Central memory CD4-positive, alpha-beta T cell (primary cell): ENCODE results near the gene ZNF823.
"Not testable (repeated sequence)": the region's sequence is repeated elsewhere in the genome, so short reads cannot be mapped to it uniquely, and the experiment has no call there.

Experiments
- DNase-seq: peaks from one replicate; pipeline ENCODE4 v3.0.0; 2022

The ZNF823 gene

DNA sequence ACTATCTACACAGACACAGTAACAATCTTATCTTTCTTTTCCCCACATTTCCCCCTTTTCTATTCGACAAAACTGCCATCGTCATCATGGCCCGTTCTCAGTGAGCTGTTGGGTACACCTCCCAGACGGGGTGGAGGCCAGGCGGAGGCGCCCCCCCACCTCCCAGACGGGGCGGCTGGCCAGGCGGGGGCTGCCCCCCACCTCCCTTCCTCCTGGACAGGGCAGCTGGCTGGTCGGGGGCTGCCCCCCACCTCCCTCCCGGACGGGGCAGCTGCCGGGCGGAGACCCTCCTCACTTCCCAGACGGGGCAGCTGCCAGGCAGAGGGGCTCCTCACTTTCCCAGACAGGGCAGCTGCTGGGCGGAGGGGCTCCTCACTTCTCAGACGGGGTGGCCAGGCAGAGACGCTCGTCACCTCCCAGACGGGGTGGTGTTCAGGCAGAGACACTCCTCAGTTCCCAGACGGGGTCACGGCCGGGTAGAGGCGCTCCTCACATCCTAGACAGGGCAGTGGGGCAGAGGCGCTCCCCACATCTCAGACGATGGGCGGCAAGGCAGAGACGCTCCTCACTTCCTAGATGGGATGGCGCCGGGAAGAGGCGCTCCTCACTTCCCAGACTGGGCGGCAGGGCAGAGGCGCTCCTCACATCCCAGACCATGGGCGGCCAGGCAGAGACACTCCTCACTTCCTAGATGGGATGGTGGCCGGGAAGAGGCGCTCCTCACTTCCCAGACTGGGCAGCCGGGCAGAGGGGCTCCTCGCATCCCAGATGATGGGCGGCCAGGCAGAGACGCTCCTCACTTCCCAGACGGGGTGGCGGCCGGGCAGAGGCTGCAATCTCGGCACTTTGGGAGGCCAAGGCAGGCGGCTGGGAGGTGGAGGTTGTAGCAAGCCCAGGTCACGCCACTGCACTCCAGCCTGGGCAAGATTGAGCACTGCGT, 61.8 kb downstream of the ZNF823 start:
- not testable (repeated sequence) for DNase-seq

DNA sequence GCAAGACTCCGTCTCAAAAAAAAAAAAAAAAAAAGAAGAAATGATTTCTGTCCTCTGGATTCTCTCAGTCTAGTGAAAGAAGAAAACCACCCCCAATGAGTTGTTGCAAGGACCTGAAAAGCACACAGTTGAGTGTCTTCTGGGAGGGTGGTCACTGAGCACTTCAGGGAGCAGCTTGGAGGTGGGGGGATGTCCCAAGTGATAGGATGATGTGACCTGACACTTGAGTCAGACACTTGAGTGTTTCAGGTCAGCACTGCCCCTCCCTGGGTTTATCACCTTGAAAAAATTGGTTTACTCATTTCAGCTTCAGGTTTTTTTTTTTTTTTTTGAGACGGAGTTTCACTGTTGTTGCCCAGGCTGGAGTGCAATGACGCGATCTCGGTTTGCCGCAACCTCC, 63.2 kb downstream of the ZNF823 start:
- DNase-seq, result no peak

DNA sequence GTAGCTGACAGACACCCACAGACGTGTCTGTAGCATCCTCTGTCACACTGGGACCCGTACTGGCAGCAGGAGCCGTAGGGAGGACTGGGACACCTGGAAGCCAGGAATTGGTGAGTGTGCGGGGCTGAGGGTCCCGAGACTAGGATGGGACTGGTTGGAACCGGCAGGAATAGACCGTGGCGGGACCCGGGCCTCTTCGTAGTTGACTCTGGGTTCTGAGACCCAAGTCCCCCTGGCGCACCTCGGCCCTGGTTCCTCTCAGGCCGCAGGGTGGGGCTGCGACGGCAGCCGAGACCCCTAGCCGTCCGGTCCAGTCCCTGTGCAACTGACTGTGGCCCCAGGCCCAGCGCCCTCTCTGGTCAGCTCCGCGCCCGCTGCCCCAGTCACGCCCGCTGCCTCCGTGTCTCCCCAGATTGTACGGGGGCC, 64.7 kb downstream of the ZNF823 start:
- DNase-seq, result no peak

DNA sequence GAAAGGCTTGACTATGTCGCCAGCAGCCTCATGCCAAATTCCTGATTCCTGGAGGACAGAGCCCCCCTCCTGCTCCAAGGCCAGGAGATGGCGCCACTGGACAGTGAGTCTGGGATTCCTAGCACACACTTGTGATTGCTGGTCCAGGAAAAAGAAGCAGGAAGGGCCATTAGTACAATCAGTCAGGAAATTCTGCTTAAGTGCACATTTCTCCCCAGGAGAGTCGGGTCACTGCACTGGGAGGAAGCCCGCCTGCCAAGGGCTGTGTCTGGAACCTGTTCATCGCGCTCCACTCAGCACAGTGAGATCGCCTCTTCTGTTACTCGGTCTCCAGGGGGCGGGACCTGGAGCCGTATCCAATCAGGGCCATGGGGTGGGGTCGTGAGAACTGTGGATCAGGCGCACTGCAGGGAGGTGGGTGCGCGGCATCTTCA, 65.1 kb downstream of the ZNF823 start:
- DNase-seq, result no peak
